HEK293 (cell line): ENCODE measurements around the gene CHID1.

ENCODE experiments used
- EGR2 ChIP-seq: fragments of 450-650 bp; formaldehyde crosslinking; IDR thresholded peaks from 2 replicates; pipeline ENCODE4 v1.5.1; 2016; ENCODE audit warnings: low read depth, missing biosample characterization, missing genetic modification characterization
- GLIS2 ChIP-seq: fragments of 450-650 bp; formaldehyde crosslinking; IDR thresholded peaks from 2 replicates; pipeline ENCODE4 v1.5.1; 2016; ENCODE audit warnings: missing biosample characterization, missing genetic modification characterization
- KLF1 ChIP-seq: fragments of 450-650 bp; formaldehyde crosslinking; IDR thresholded peaks from 2 replicates; pipeline ENCODE4 v1.5.1; 2016; ENCODE audit warnings: missing biosample characterization, missing genetic modification characterization
- KLF7 ChIP-seq: fragments of 450-650 bp; formaldehyde crosslinking; IDR thresholded peaks from 2 replicates; pipeline ENCODE4 v1.5.1; 2016; ENCODE audit warnings: missing biosample characterization, missing genetic modification characterization, borderline replicate concordance
- SP3 ChIP-seq: fragments of 450-650 bp; formaldehyde crosslinking; IDR thresholded peaks from 2 replicates; pipeline ENCODE4 v1.5.1; 2016; ENCODE audit warnings: missing biosample characterization, missing genetic modification characterization
- ZEB2 ChIP-seq: fragments of 450-650 bp; formaldehyde crosslinking; IDR thresholded peaks from 2 replicates; pipeline ENCODE4 v1.5.1; 2016; ENCODE audit warnings: missing biosample characterization, missing genetic modification characterization
- ZFHX2 ChIP-seq: fragments of 450-650 bp; formaldehyde crosslinking; conservative IDR thresholded peaks from 2 replicates; pipeline ENCODE4 v1.5.1; 2016; ENCODE audit warnings: missing biosample characterization, missing genetic modification characterization
- ZFP69B ChIP-seq: fragments of 450-650 bp; formaldehyde crosslinking; IDR thresholded peaks from 2 replicates; pipeline ENCODE4 v1.5.1; 2016; ENCODE audit warnings: missing biosample characterization, missing genetic modification characterization
- ZNF112 ChIP-seq: fragments of 450-650 bp; formaldehyde crosslinking; IDR thresholded peaks from 2 replicates; pipeline ENCODE4 v1.5.0; 2017; ENCODE audit warnings: missing biosample characterization, missing genetic modification characterization
- ZNF114 ChIP-seq: fragments of 450-650 bp; formaldehyde crosslinking; IDR thresholded peaks from 2 replicates; pipeline ENCODE4 v1.5.0; 2017; ENCODE audit warnings: missing biosample characterization, missing genetic modification characterization
- ZNF133 ChIP-seq: fragments of 450-650 bp; formaldehyde crosslinking; IDR thresholded peaks from 2 replicates; pipeline ENCODE4 v1.5.1; 2016; ENCODE audit warnings: missing biosample characterization, missing genetic modification characterization
- ZNF184 ChIP-seq: fragments of 450-650 bp; IDR thresholded peaks from 2 replicates; pipeline ENCODE4 v1.5.1; 2018; ENCODE audit warnings: missing biosample characterization, mild to moderate bottlenecking, missing genetic modification characterization
- ZNF311 ChIP-seq: fragments of 450-650 bp; formaldehyde crosslinking; IDR thresholded peaks from 2 replicates; pipeline ENCODE4 v1.5.1; 2017; ENCODE audit warnings: missing biosample characterization, missing genetic modification characterization, borderline replicate concordance
- ZNF335 ChIP-seq: fragments of 450-650 bp; formaldehyde crosslinking; conservative IDR thresholded peaks from 2 replicates; pipeline ENCODE4 v1.5.1; 2016; ENCODE audit warnings: missing biosample characterization, missing genetic modification characterization
- ZNF394 ChIP-seq: fragments of 450-650 bp; formaldehyde crosslinking; IDR thresholded peaks from 2 replicates; pipeline ENCODE4 v1.5.1; 2016; ENCODE audit warnings: missing biosample characterization, missing genetic modification characterization, mild to moderate bottlenecking, moderate library complexity, borderline replicate concordance
- ZNF501 ChIP-seq: fragments of 450-650 bp; formaldehyde crosslinking; IDR thresholded peaks from 2 replicates; pipeline ENCODE4 v1.5.1; 2016; ENCODE audit warnings: missing biosample characterization, missing genetic modification characterization
- ZNF561 ChIP-seq: fragments of 450-650 bp; IDR thresholded peaks from 2 replicates; pipeline ENCODE4 v1.5.1; 2018; ENCODE audit warnings: missing biosample characterization, missing genetic modification characterization, borderline replicate concordance
- ZNF621 ChIP-seq: fragments of 450-650 bp; formaldehyde crosslinking; IDR thresholded peaks from 2 replicates; pipeline ENCODE4 v1.5.1; 2017; ENCODE audit warnings: missing biosample characterization, missing genetic modification characterization
- ZNF776 ChIP-seq: fragments of 450-650 bp; formaldehyde crosslinking; IDR thresholded peaks from 2 replicates; pipeline ENCODE4 v1.5.0; 2017; ENCODE audit warnings: missing biosample characterization, missing genetic modification characterization, borderline replicate concordance
- ZSCAN30 ChIP-seq: fragments of 450-650 bp; IDR thresholded peaks from 2 replicates; pipeline ENCODE4 v1.5.1; 2018; ENCODE audit warnings: missing biosample characterization, mild to moderate bottlenecking, missing genetic modification characterization, moderate library complexity
- ZXDB ChIP-seq: fragments of 450-650 bp; formaldehyde crosslinking; IDR thresholded peaks from 2 replicates; pipeline ENCODE4 v1.5.1; 2016; ENCODE audit warnings: missing biosample characterization, missing genetic modification characterization
- TF ChIP-seq, protein P1 (sequence below): fragments of 450-650 bp; formaldehyde crosslinking; IDR thresholded peaks from 2 replicates; pipeline ENCODE4 v1.5.1; 2016; ENCODE audit warnings: missing biosample characterization, missing genetic modification characterization
- TF ChIP-seq, protein P2 (sequence below): fragments of 450-650 bp; formaldehyde crosslinking; IDR thresholded peaks from 2 replicates; pipeline ENCODE4 v1.5.1; 2016; ENCODE audit warnings: missing biosample characterization, missing genetic modification characterization
- TF ChIP-seq, protein P3 (sequence below): fragments of 450-650 bp; formaldehyde crosslinking; IDR thresholded peaks from 2 replicates; pipeline ENCODE4 v1.5.1; 2016; ENCODE audit warnings: missing biosample characterization, missing genetic modification characterization, borderline replicate concordance
- TF ChIP-seq, protein P4 (sequence below): fragments of 450-650 bp; formaldehyde crosslinking; IDR thresholded peaks from 2 replicates; pipeline ENCODE4 v1.5.1; 2016; ENCODE audit warnings: missing biosample characterization, missing genetic modification characterization, low read depth
- TF ChIP-seq, protein P5 (sequence below): fragments of 450-650 bp; formaldehyde crosslinking; IDR thresholded peaks from 2 replicates; pipeline ENCODE4 v1.5.1; 2016; ENCODE audit warnings: missing biosample characterization, missing genetic modification characterization
- TF ChIP-seq, protein P6 (sequence below): fragments of 450-650 bp; formaldehyde crosslinking; IDR thresholded peaks from 2 replicates; pipeline ENCODE4 v1.5.1; 2016; ENCODE audit warnings: missing biosample characterization, missing genetic modification characterization

CHID1 gene

DNA sequence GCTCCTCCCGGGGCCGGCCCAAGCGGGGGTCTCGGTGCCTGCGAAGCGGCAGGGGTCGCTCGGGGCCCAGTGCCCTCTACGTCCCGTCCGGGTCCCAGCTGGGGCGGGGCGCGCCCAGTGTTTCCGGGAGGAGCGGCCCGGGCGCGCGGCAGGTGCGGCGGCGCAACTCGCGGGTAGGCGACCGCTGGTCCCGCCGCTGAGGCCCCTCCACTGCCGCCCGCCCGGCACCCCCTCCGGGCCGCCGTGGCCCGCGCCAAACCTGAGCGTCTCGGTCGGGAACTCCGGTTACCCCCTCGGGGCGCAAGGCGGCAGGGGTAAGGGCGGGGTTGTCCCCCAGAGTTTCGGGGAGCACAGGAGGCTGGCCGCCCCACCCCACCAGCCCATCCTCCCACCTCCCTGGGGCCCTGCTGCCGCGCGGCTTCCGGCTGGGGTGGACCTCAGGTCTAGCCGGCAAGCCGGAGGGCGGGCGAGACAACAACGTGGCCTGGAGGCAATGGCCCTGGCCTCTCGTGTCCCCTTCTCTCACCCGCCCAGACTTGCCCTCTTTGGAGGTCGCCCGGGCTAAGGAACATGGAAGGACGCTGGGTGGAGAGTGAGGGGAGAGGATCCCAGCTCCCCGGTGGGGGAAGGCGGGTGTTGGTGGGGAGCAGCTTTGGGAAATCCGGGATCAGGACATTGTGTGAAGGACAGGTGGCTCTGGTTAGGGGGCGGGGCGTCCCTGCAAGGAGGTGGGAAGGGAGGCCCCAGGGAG, 83.3 kb downstream of the CHID1 start (continued):
- TF ChIP-seq ZNF394 (tag by site-specific recombination) (peak; percentile 29; the same call in 1 of the 2 replicates), ZNF184 (tag by site-specific recombination) (no peak), ZNF112 (tag by site-specific recombination) (no peak), ZNF621 (tag by site-specific recombination) (no peak), ZNF133 (tag by site-specific recombination) (no peak), KLF7 (tag by site-specific recombination) (no peak), ZFP69B (tag by site-specific recombination) (no peak), EGR2 (no peak), ZNF311 (no peak), ZNF114 (tag by site-specific recombination) (no peak), KLF1 (0 out of 2 replicates have a peak, but pooled peaks have one; percentile 11), ZNF776 (tag by site-specific recombination) (no peak), ZFHX2 (tag by site-specific recombination) (peak; percentile 26; the same call in 1 of the 2 replicates), ZNF561 (tag by site-specific recombination) (peak; percentile 77; the same call in 1 of the 2 replicates), ZSCAN30 (tag by site-specific recombination) (no peak), ZXDB (no peak), ZNF335 (tag by site-specific recombination) (peak; percentile 86), ZNF501 (tag by site-specific recombination) (0 out of 2 replicates have a peak, but pooled peaks have one; percentile 22), GLIS2 (peak; percentile 61), ZEB2 (tag by site-specific recombination) (no peak; the same call in none of the 2 replicates), SP3 (tag by site-specific recombination) (peak; percentile 78)
- TF ChIP-seq, protein P1, sequence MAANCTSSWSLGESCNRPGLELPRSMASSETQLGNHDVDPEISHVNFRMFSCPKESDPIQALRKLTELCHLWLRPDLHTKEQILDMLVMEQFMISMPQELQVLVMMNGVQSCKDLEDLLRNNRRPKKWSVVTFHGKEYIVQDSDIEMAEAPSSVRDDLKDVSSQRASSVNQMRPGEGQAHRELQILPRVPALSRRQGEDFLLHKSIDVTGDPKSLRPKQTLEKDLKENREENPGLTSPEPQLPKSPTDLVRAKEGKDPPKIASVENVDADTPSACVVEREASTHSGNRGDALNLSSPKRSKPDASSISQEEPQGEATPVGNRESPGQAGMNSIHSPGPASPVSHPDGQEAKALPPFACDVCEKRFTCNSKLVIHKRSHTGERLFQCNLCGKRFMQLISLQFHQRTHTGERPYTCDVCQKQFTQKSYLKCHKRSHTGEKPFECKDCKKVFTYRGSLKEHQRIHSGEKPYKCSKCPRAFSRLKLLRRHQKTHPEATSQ: no peak
- TF ChIP-seq, protein P2, sequence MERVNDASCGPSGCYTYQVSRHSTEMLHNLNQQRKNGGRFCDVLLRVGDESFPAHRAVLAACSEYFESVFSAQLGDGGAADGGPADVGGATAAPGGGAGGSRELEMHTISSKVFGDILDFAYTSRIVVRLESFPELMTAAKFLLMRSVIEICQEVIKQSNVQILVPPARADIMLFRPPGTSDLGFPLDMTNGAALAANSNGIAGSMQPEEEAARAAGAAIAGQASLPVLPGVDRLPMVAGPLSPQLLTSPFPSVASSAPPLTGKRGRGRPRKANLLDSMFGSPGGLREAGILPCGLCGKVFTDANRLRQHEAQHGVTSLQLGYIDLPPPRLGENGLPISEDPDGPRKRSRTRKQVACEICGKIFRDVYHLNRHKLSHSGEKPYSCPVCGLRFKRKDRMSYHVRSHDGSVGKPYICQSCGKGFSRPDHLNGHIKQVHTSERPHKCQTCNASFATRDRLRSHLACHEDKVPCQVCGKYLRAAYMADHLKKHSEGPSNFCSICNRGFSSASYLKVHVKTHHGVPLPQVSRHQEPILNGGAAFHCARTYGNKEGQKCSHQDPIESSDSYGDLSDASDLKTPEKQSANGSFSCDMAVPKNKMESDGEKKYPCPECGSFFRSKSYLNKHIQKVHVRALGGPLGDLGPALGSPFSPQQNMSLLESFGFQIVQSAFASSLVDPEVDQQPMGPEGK (tag by site-specific recombination): peak; percentile 72
- TF ChIP-seq, protein P3, sequence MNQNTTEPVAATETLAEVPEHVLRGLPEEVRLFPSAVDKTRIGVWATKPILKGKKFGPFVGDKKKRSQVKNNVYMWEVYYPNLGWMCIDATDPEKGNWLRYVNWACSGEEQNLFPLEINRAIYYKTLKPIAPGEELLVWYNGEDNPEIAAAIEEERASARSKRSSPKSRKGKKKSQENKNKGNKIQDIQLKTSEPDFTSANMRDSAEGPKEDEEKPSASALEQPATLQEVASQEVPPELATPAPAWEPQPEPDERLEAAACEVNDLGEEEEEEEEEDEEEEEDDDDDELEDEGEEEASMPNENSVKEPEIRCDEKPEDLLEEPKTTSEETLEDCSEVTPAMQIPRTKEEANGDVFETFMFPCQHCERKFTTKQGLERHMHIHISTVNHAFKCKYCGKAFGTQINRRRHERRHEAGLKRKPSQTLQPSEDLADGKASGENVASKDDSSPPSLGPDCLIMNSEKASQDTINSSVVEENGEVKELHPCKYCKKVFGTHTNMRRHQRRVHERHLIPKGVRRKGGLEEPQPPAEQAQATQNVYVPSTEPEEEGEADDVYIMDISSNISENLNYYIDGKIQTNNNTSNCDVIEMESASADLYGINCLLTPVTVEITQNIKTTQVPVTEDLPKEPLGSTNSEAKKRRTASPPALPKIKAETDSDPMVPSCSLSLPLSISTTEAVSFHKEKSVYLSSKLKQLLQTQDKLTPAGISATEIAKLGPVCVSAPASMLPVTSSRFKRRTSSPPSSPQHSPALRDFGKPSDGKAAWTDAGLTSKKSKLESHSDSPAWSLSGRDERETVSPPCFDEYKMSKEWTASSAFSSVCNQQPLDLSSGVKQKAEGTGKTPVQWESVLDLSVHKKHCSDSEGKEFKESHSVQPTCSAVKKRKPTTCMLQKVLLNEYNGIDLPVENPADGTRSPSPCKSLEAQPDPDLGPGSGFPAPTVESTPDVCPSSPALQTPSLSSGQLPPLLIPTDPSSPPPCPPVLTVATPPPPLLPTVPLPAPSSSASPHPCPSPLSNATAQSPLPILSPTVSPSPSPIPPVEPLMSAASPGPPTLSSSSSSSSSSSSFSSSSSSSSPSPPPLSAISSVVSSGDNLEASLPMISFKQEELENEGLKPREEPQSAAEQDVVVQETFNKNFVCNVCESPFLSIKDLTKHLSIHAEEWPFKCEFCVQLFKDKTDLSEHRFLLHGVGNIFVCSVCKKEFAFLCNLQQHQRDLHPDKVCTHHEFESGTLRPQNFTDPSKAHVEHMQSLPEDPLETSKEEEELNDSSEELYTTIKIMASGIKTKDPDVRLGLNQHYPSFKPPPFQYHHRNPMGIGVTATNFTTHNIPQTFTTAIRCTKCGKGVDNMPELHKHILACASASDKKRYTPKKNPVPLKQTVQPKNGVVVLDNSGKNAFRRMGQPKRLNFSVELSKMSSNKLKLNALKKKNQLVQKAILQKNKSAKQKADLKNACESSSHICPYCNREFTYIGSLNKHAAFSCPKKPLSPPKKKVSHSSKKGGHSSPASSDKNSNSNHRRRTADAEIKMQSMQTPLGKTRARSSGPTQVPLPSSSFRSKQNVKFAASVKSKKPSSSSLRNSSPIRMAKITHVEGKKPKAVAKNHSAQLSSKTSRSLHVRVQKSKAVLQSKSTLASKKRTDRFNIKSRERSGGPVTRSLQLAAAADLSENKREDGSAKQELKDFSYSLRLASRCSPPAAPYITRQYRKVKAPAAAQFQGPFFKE: no peak
- TF ChIP-seq, protein P4, sequence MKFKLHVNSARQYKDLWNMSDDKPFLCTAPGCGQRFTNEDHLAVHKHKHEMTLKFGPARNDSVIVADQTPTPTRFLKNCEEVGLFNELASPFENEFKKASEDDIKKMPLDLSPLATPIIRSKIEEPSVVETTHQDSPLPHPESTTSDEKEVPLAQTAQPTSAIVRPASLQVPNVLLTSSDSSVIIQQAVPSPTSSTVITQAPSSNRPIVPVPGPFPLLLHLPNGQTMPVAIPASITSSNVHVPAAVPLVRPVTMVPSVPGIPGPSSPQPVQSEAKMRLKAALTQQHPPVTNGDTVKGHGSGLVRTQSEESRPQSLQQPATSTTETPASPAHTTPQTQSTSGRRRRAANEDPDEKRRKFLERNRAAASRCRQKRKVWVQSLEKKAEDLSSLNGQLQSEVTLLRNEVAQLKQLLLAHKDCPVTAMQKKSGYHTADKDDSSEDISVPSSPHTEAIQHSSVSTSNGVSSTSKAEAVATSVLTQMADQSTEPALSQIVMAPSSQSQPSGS (tag by site-specific recombination): no peak
- TF ChIP-seq, protein P5, sequence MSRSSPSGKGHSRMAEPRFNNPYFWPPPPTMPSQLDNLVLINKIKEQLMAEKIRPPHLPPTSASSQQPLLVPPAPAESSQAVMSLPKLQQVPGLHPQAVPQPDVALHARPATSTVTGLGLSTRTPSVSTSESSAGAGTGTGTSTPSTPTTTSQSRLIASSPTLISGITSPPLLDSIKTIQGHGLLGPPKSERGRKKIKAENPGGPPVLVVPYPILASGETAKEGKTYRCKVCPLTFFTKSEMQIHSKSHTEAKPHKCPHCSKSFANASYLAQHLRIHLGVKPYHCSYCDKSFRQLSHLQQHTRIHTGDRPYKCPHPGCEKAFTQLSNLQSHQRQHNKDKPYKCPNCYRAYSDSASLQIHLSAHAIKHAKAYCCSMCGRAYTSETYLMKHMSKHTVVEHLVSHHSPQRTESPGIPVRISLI (tag by site-specific recombination): no peak
- TF ChIP-seq, protein P6, sequence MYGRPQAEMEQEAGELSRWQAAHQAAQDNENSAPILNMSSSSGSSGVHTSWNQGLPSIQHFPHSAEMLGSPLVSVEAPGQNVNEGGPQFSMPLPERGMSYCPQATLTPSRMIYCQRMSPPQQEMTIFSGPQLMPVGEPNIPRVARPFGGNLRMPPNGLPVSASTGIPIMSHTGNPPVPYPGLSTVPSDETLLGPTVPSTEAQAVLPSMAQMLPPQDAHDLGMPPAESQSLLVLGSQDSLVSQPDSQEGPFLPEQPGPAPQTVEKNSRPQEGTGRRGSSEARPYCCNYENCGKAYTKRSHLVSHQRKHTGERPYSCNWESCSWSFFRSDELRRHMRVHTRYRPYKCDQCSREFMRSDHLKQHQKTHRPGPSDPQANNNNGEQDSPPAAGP (tag by site-specific recombination): peak; percentile 61
